GM23248 (cell line): ENCODE measurements around the gene TRPM2. TPM values are rescaled to one million over a fixed set of nuclear protein-coding genes. Genes with fewer than 3 reads are reported as not detected.
A peak's percentile ranks its signal among the peaks of the same experiment; 100 is the strongest.

Experiments
- DNase-seq: peaks from one replicate; pipeline ENCODE4 v3.0.0-alpha.2; 2015
- H2AFZ ChIP-seq: fragments of 200-600 bp; sonication (generic); 2 replicates; pipeline ENCODE4 v1.6.1; 2016; ENCODE audit warnings: antibody characterized with exemption
- H3F3A ChIP-seq: fragments of 200-600 bp; sonication (generic); 2 replicates; pipeline ENCODE4 v1.6.1; 2016; ENCODE audit warnings: mild to moderate bottlenecking, antibody characterized with exemption, mixed run types; ENCODE audit not compliant: insufficient read depth
- H3K27ac ChIP-seq: fragments of 200-600 bp; sonication (generic); 2 replicates; pipeline ENCODE4 v1.5.1; 2016; ENCODE audit warnings: mild to moderate bottlenecking
- H3K27me3 ChIP-seq: fragments of 200-600 bp; sonication (generic); replicated peaks from 2 replicates; pipeline ENCODE4 v1.6.1; 2016; ENCODE audit warnings: mild to moderate bottlenecking; ENCODE audit not compliant: insufficient read depth
- H3K36me3 ChIP-seq: fragments of 200-600 bp; sonication (generic); 2 replicates; pipeline ENCODE4 v1.6.1; 2016; ENCODE audit warnings: low read depth, mild to moderate bottlenecking
- H3K4me1 ChIP-seq: fragments of 200-600 bp; sonication (generic); 2 replicates; pipeline ENCODE4 v1.6.1; 2016; ENCODE audit warnings: mild to moderate bottlenecking; ENCODE audit not compliant: insufficient read depth
- H3K4me2 ChIP-seq: fragments of 200-600 bp; sonication (generic); one replicate; pipeline ENCODE4 v1.6.1; 2016; ENCODE audit warnings: mild to moderate bottlenecking; ENCODE audit not compliant: unreplicated experiment
- H3K4me3 ChIP-seq: fragments of 200-600 bp; sonication (generic); 2 replicates; pipeline ENCODE4 v1.5.1; 2016; ENCODE audit warnings: mild to moderate bottlenecking
- H3K79me2 ChIP-seq: fragments of 200-600 bp; sonication (generic); 2 replicates; pipeline ENCODE4 v1.6.1; 2016; ENCODE audit warnings: mild to moderate bottlenecking; ENCODE audit not compliant: insufficient read depth
- H3K9ac ChIP-seq: fragments of 200-600 bp; sonication (generic); 2 replicates; pipeline ENCODE4 v1.6.1; 2016; ENCODE audit warnings: mild to moderate bottlenecking
- H3K9me2 ChIP-seq: fragments of 200-600 bp; sonication (generic); 2 replicates; pipeline ENCODE4 v1.6.1; 2016; ENCODE audit warnings: mixed run types, mild to moderate bottlenecking, moderate library complexity; ENCODE audit not compliant: insufficient read depth
- H3K9me3 ChIP-seq: fragments of 200-600 bp; sonication (generic); one replicate; pipeline ENCODE4 v1.6.1; 2017; ENCODE audit warnings: low read depth
- H4K20me1 ChIP-seq: fragments of 200-600 bp; sonication (generic); 2 replicates; pipeline ENCODE4 v1.6.0; 2016; ENCODE audit not compliant: insufficient read depth
- EZH2 ChIP-seq: fragments of 200-600 bp; sonication (generic); IDR thresholded peaks from 2 replicates; pipeline ENCODE4 v1.6.1; 2018; ENCODE audit warnings: antibody characterized with exemption, mild to moderate bottlenecking; ENCODE audit not compliant: insufficient read depth, poor library complexity, severe bottlenecking
- EZH2phosphoT487 ChIP-seq: fragments of 200-600 bp; sonication (generic); IDR thresholded peaks from 2 replicates; pipeline ENCODE4 v1.6.1; 2018; ENCODE audit warnings: antibody characterized with exemption, moderate library complexity, mild to moderate bottlenecking, low read depth; ENCODE audit not compliant: insufficient read depth
- WGBS, 2 experiments: methylation state at CpG; one replicate each; pipeline ENCODE4 v1.1.6; 2015 to 2017; ENCODE audit warnings: low lambda C conversion rate in 2 of 2, low coverage in 1 of 2; ENCODE audit errors: missing lambda C conversion rate in 2 of 2; 5-methylcytosine and 5-hydroxymethylcytosine counted together
- in situ Hi-C: fragments of 300-500 bp; cut with MboI; formaldehyde crosslinking; loops from 2 replicates; pipeline ENCODE4 v1.15.0; 2020
- polyA plus RNA-seq: library from polyadenylated mRNA; unstranded; fragments of >200 nt; fragmentation: Nextera tagmentation; extraction: Ambion mirVana; gene quantifications from 2 replicates; pipeline ENCODE4 v1.2.1, GENCODE V29; 2016
- total RNA-seq: library from RNA; depleted of rRNA; stranded (reverse); fragments of >200 nt; shearing (Covaris generic); gene quantifications from 2 replicates; pipeline ENCODE4 v1.2.3, GENCODE V29; 2014

Gene TRPM2
- total and polyA plus RNA-seq, 2 experiments from 2014 or later: 0.22 TPM; not detected in 1

DNA sequence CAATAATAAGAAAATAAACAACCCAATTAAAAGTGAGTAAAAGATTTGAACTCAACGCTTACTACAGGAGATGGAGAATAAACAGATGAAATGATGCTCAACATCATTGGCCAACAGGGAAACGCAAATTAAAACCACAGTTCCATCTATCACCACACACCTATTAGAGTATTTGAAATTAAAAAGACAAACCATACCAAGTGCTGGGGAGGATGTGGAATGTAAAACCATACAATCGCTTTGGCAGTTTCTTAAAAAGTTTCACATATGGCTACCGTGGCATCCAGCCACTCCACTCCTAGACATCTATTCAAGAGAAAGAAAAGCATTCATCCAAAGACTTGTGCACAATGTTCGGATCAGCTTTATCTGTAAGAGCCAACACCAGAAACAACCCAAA lies 100.6 kb downstream of the TRPM2 start:
- peaks cover 10% of the 10 kb centered on the region for H3K27me3 ChIP-seq
- H3K4me1 ChIP-seq: no peaks in the 10 kb centered on the region
- no peak for DNase-seq
- H3K9me3 ChIP-seq: no peaks in the 10 kb centered on the region
- no peak overlapping the region for H3K9ac ChIP-seq
- H3K4me3 ChIP-seq: no peak overlapping the region
- 83 to 85% methylated on average over 5 of the region's 5 CpGs for WGBS, 2 experiments
- H3F3A ChIP-seq: peaks cover 11% of the 10 kb centered on the region; the same call in 1 of the 2 replicates
- in situ Hi-C loops: no loop called here
- no peak for TF ChIP-seq EZH2
- TF ChIP-seq EZH2phosphoT487: no peak
- H2AFZ ChIP-seq: no peak overlapping the region
- no peaks in the 10 kb centered on the region for H3K9me2 ChIP-seq
- H3K27ac ChIP-seq: no peak overlapping the region
- no peaks in the 10 kb centered on the region for H3K79me2 ChIP-seq
- no peaks in the 10 kb centered on the region for H3K36me3 ChIP-seq
- H3K4me2 ChIP-seq: no peak overlapping the region
- H4K20me1 ChIP-seq: no peaks in the 10 kb centered on the region

DNA sequence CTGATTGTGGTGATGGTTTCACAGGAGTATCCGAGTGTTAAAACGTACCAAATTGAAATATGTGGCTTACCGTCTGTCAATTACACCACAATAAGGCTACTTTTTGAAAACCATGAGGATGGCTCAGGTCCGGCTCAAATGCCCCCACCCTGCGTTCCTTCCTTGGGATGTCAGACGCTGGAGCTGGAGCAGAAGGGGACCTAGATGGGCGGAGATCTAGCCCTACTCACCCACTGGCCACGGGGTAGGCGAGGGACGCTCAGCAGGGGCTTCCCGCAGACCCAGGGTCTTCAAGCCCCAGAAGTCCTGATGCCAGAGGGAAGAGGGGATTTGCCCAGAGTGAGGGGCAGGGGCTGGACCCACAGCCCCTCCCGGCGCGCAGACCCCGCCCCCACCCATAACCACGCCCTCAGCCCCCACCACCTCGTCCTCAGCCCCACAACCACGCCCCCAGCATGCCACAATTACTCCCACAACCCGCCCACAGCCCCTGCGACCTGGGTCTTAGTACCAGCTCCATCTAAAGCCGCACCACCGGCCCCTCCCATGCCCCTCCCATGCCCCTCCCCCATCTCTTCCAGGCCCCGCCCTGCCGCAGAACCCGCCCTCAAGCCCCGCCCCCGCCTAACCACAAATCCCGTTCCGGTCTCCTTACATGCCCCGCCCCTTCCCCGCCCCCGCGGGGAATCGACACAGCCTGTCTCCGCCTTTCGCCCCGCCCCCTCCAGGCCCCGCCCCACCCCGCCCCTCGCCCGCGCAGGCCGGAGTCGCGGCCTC lies 101.5 kb downstream of the TRPM2 start, which contains the start of gene LRRC3:
LRRC3 (plus strand) TSS at position 764 of the 777 bp plus-strand sequence. CDS start 1,135 bp downstream, outside the sequence.
- peak within 1 kb of the TSS; percentile 51 for H3K9ac ChIP-seq
- H3K4me2 ChIP-seq: peak within 1 kb of the TSS; percentile 81
- H2AFZ ChIP-seq: peak within 1 kb of the TSS; percentile 63
- H3K27ac ChIP-seq: no peak within 1 kb of the TSS
- peak within 1 kb of the TSS; percentile 73 for H3K4me3 ChIP-seq
- no peaks in the 10 kb centered on the region for H3K4me1 ChIP-seq
- H3K9me2 ChIP-seq: no peaks in the 10 kb centered on the region
- H3K9me3 ChIP-seq: no peaks in the 10 kb centered on the region
- H4K20me1 ChIP-seq: no peaks in the 10 kb centered on the region
- in situ Hi-C loops: no loop called here
- peaks cover 11% of the 10 kb centered on the region; the same call in 1 of the 2 replicates for H3F3A ChIP-seq
- peaks cover 4% of the 10 kb centered on the region for H3K27me3 ChIP-seq
- DNase-seq: peak; percentile 83
- WGBS, 2 experiments: 8% methylated on average over 25 to 45 of the region's 45 CpGs
- H3K79me2 ChIP-seq: no peaks in the 10 kb centered on the region
- H3K36me3 ChIP-seq: no peaks in the 10 kb centered on the region
- no peak for TF ChIP-seq EZH2phosphoT487
- no peak for TF ChIP-seq EZH2

DNA sequence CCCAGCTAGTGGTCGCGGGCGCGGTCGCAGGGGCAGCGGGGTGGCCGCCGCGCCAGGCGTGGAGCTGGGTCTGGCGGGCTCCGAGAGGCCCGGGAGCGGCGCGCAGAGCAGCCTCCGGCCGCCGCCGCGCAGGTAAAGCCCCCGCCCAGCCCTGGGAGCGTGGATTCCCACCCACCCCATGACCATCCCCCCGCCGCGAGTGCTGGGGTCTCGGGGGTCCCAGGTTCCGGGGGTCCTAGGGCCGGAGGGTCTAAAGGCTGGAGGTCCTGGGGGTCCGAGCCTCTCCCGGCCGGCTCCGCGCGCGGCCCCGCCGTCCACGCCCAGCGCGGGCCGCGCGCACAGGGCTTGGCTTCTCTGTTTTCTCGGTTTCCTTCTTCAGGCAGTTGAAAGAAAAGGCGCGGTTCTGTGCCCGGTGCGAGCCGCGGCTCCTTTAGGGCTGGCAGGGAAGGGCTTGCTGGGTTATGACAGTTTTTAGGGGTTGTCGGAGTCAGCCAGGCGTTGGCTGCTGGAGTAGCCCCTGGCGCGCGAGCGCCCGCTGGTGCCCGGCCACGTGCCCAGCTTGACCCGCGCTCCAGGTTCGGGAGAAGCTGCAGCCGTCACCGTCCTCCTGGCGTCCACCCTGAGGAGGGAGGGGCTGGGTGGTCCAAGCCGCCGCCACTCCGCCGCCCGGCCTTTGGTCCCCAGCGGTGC lies 102.2 kb downstream of the TRPM2 start:
- Histone ChIP-seq H3K4me3 (peak overlapping the region; percentile 73), H4K20me1 (no peaks in the 10 kb centered on the region), H3F3A (peaks cover 11% of the 10 kb centered on the region; the same call in 1 of the 2 replicates), H3K27me3 (no peaks in the 10 kb centered on the region; the same call in none of the 2 replicates), H3K9me2 (no peaks in the 10 kb centered on the region), H3K9ac (peak overlapping the region; percentile 51), H3K4me1 (no peaks in the 10 kb centered on the region), H2AFZ (peak overlapping the region; percentile 63), H3K36me3 (no peaks in the 10 kb centered on the region), H3K4me2 (peak overlapping the region; percentile 81), H3K9me3 (no peaks in the 10 kb centered on the region), H3K27ac (no peak overlapping the region), H3K79me2 (no peaks in the 10 kb centered on the region)
- in situ Hi-C loops: no loop called here
- peak; percentile 48 for DNase-seq
- no peak for TF ChIP-seq EZH2phosphoT487
- TF ChIP-seq EZH2: no peak
- WGBS, 2 experiments: 3 to 5% methylated on average over 40 to 58 of the region's 72 CpGs

DNA sequence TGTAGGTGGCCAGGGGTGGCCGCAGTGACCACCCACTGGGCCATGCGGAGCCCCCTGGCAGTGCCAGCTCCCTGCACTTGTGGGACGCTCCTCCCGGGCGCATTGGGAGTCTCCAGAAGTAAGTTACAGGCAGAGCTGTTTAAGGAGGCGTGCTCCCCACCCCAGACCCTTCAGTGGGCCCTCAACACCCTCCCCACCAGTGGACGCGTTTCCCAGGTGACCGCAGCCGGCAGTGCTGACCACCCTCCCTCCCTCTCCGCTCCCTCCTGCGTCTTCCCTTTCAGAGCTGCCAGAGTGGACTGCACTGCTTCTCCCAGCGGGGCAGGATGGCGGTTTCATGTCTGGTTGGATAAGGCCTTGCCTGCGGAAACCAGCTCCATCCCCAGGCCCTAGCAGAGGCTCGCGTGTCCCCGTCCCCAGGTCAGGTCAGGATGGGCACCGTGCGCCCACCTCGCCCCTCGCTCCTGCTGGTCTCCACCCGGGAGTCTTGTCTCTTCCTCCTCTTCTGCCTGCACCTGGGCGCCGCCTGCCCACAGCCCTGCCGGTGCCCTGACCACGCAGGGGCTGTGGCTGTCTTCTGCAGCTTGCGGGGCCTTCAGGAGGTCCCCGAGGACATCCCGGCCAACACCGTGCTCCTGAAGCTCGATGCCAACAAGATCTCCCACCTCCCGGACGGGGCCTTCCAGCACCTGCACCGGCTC lies 102.9 kb downstream of the TRPM2 start:
- Histone ChIP-seq H3K4me1 (no peaks in the 10 kb centered on the region), H3K79me2 (no peaks in the 10 kb centered on the region), H3K27me3 (no peaks in the 10 kb centered on the region; the same call in 1 of the 2 replicates), H3K9ac (no peak overlapping the region), H3K27ac (no peak overlapping the region), H3F3A (peaks cover 11% of the 10 kb centered on the region; the same call in 1 of the 2 replicates), H3K4me3 (peak overlapping the region; percentile 73), H3K36me3 (no peaks in the 10 kb centered on the region), H4K20me1 (no peaks in the 10 kb centered on the region), H2AFZ (peak overlapping the region; percentile 63; the same call in 1 of the 2 replicates), H3K4me2 (peak overlapping the region; percentile 81), H3K9me2 (no peaks in the 10 kb centered on the region), H3K9me3 (no peaks in the 10 kb centered on the region)
- in situ Hi-C loops: no loop called here
- DNase-seq: no peak
- TF ChIP-seq EZH2: no peak
- no peak for TF ChIP-seq EZH2phosphoT487
- WGBS, 2 experiments: 71 to 73% methylated on average over 26 to 35 of the region's 35 CpGs
